LHCN-M2 (cell line): ENCODE data around the gene AOPEP. TPM values are rescaled to one million over a fixed set of nuclear protein-coding genes. Genes with fewer than 3 reads are reported as not detected.

Experiments used
- DNase-seq: peaks from one replicate; pipeline ENCODE4 v3.0.0-alpha.2; 2012; ENCODE audit warnings: low read depth
- total RNA-seq: library from RNA; depleted of rRNA; stranded (reverse); fragments of >200 nt; gene quantifications from 2 replicates; pipeline ENCODE4 v1.2.3, GENCODE V29; 2014

AOPEP gene
- total RNA-seq, 1 experiment from 2014 or later = 114 TPM

DNA sequence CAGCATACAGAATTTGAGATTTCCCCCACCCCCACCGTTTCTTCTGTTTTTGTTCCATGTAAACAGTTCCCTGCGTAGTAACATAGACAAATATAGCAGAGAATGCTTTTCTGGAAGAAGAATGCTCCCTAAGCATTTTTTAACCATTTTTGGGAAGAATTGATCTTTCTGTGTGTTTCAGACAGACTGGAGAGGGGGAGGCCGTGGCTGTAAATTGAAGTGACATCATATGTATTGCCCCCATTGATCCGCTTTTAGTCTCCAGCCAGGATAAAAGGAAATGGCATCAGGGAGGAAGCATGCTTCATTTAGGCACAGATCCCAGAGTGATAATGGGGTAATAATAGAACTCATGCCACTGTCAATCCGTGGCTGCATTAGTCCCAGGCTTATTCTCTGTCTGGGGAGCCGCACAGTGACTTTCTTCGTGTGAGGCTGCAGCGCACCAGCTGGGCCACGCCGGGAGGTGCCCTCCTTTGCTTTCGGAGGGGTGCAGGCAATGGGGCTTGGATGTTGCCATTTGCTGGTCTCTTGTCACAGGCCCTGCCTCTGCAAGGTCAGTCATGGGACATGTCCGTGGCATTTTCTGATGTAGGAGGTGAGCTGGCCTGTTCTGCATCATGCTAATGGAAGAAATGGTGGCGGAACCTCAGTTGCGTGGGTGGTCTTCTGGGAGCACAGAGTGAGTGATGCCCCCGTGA is 329.5 kb downstream of the AOPEP start:
- peak; percentile 63 for DNase-seq

DNA sequence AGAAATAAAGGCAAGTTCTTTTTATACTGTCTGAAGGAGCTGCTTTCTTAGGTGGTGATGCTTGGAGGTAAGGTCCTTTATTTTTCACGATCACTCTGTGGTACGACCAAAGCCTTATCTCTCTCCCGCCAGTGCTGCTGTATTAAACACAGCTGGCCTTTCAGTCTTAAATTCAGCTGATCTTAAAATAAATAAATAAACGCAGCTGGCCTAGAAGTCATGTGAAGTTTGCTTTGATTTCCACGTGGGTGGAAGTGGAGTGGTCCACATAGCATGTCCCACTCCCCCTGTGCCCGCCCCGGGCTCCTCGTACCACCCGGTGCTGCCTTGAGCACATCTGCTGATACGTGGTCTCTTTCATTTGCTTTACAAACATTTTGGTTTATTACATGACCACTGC is 330.6 kb downstream of the AOPEP start:
- DNase-seq = no peak

DNA sequence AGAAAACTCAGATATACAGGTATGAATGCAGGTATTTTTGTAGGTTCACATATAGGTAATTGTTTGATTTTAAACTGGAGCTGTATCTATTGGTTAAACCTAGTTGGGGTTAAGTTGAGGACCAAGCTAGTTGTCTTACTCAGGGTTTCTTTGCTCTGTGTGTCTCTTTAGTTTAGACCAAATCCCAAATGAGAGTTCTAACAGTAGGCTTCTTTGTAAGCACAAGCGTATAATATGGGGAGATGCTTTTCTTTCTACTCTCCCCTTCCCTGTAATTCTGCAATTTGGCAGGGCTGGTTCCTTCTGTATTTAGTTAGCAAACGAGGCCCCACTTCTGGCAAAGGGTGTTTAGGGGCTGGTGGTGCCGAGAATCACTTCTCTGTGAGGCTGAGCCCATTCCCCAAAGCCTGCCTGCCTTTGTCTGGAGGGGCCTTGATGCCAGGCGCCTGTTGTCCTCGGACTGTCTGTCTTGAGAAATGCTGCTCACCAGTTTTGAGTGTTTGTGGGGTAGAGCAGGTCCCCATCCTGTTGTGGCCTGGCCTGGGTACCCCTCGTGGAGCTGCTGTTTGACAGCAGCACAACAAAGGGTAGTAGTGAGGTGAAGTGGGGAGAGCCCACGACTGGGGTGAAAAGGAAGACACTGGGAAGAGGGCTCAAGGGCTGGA is 331.8 kb downstream of the AOPEP start:
- DNase-seq = no peak

DNA sequence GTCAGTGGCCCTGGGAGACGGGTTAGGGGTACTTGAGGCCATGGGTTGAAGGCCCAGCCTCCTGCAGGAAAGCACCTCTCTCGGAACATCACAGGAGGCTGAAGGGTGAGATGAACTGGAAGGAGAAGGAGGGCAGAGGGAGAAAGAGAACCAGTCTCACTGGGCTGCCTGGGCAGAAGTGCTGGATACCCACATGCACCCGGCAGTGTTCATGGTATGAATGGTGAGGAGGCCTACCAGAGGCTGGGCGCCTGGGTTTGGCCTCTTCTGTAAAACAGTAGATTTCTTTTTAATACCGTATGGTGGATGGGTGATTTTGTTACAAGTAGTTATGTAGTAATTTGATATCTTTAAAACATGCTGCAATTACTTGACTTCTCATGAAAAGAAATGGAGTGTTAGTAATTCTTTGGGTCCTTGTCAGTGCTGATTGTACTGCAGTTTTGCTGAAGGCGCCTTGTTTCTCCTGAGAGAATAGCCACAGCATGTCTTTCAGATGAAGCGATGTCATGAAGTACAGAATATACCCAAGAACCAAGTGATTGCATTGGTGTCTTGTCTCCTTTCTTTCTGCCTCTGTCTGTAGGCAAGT is 332.4 kb downstream of the AOPEP start:
- peak; percentile 36 for DNase-seq

DNA sequence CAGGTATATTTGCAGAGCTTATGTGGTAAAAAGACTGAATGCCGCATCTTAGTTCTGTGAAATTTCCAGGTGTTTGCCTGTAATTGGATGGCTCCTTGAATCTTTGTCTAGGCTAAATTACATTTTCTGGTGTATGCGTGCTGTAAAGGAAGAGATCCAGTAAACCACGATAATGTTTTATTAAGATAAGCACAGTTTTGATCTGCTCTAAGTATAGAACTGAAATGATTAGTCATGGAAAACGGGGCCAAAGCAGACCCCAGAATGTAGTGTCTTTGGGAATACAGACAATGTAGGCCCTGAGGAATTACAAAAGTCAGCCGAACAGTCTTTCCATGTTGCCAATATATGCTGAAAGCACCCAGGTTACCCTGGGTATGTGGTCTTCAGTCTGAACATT is 333.7 kb downstream of the AOPEP start:
- DNase-seq = no peak

DNA sequence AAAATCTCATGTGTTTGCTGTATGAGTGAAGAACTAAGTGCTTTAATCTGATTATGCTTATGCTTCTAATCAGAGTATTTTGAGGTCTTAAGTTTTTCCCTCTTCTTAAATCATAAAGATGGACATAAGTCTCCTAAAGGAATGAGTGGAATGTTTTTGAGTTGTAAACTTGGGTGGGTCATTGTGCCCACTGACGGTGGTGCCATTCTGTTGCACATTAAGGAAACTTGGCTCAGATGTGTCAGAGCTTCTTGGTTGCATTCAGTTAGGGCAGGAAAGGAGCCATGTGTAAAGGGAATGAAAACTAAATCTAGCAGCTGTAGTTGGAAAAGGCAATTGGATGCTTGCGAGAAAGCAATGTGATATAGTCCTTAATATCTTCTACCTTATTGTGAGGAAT is 334.4 kb downstream of the AOPEP start:
- DNase-seq = no peak

DNA sequence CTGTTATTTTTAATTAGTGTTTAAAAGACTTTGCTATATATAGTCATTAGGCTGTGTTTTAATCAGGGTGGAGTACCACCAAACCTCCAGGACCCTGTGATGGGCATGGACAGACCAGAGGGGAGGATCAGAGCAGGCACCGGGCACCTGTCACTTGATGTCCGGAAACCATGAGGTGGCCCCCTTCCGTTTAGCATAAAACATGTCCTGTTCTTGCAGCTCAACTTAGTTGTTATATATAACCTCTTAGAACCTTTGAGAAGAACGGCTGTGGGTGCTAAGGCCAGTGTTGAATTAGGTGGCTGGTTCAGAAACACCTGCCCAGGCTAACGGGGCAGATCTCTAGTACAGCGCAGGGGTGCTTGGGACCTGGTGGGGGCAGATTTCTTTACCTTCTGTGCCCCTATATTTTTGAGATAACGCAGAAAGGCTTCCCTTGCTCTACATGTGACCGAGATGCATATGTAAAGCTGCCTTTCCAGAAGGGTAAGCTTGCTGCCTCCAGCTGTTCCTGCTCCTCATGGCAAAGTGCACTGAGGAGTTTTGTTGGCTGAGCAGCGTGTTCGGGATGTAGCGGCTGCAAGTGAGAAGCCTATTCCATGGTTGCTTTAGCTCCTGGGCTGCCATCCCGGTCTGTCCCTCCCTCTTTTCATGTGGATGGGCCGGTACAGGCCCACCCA is 335.6 kb downstream of the AOPEP start:
- no peak for DNase-seq

DNA sequence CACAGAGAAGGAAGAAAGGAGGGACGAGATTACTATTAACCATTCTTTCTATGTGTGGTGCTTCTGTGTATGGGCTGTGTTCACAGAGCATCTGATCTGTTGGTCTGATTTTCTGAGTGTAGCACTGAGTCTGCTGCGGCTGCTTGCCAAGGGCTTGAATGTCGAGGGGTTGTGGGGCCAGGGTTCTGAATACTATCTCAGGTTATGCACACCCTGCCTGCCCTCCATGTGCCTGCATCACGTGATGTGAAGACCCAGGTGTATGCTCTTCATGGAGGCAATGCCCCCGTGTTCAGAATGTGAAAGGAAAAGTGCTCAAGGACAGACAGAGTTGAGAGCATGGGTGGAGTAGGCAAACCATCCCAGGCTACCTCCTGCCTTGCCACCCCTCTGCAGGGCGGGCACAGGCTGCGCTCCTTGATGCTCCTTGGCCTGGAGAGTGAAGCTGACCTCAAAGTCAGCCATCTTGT is 336.1 kb downstream of the AOPEP start:
- no peak for DNase-seq

DNA sequence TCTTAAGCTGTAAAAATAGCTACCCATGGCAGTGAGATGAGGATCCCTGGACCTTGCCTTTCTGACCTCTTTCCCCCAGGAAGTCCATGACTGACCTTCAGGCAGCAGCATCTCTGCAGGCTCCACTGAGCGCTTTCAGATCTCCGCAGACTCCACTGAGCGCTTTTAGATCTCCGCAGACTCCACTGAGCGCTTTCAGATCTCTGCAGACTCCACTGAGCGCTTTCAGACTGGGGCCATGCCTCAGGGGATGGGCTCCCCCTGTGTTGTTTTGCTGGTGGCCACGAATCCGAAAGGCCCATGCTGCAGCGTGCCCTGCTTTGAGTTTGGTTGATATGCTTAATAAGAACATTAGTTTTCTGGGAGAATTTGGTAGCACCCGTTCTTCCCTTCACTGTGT is 336.8 kb downstream of the AOPEP start:
- DNase-seq = no peak

DNA sequence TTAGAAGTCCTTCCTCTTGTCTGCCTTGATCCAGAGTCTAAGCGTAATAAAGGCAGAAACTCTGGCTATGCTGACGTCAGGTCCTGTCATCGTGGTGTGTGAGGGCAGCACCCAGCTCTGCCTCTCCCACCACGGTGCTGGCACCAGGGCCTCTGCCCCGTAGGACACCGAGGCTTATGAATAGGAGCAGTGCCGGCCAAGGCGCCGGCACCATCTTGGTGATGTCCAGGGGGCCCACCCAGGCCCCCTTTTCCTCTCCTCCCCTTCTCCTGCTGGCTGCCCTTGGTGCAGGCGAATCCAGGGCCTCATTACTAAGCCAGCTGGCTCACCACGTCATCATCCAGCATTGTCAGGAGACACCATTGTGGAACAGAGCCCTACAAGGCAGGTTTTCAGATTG is 338.7 kb downstream of the AOPEP start:
- DNase-seq = peak; percentile 44

DNA sequence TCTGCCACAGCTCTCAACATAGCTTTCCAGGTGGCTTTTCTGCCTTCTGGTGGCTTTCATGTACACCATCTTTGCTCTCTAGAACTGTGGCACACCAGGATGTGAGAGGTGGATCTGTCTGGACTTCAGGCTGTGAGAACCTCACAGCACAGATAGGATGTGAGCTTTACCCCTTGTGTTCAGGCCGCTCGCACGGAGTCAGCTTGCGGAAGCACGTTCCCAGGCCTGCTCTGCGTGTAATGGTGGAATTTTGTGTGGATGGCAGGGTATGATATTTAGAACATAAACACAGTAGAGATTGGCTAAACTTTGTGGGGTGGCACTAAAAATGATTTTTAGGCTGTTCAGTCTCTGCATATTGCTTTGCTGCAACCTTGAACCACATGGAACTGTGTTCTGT is 340.6 kb downstream of the AOPEP start:
- DNase-seq = no peak

DNA sequence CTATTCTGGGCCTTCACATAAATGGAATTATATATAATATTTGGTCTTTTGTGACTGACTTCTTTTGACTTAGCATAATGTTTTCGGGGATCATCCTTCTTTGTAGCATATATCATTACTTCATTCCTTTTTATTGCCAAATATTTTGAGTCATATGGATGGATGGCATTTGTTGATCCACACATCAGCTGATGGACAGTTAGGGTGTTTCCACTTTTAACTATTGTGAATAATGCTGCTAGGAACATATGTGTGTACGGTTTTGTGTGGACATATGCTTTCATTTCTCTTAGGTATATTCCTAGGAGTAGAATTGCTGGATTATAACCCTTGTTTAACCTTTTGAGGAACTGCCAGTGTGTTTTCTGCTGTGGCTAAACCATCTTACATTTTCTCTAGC is 341.4 kb downstream of the AOPEP start:
- DNase-seq = no peak

DNA sequence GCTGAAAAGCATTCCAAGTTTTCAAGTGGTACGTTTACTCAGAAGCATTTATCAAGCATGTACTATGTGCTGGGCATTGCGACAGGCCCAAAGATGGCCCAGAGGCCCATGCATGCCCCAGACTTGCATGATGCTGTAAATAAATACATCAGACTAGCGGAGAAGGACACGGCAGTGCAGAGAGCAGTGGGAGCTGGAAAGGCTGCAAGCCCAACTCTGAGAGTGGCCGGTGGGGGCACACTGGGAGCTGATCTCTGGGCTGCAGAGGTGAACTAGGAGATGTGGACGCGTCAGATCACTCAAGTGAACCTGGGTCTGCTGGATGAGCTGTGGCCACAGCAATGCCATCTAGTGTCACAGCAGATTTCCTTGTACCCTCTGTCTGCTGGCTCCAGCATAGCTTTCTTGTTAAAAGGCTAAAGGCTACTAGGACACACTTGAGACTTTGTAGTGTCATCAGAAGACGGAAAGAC is 344.1 kb downstream of the AOPEP start:
- DNase-seq = no peak

DNA sequence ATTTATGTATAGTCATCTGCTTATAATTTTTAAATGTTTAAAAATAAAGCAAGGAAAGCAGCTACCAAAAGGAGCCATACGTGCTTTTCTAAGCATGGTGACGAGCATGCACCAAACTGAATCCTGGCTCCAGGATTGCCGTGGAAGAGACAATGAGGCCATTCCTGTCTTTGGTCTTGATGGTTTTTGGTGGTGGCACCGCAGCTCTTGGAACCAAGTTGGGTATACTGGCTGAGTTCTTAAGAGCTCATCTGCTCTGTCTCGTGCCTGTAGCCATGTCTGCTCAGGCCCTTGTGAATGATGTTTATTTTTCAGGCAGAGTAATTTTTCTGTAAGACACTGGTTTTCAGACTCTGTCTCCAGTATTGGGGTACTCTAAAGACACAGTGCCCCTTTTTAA is 345.0 kb downstream of the AOPEP start:
- no peak for DNase-seq

DNA sequence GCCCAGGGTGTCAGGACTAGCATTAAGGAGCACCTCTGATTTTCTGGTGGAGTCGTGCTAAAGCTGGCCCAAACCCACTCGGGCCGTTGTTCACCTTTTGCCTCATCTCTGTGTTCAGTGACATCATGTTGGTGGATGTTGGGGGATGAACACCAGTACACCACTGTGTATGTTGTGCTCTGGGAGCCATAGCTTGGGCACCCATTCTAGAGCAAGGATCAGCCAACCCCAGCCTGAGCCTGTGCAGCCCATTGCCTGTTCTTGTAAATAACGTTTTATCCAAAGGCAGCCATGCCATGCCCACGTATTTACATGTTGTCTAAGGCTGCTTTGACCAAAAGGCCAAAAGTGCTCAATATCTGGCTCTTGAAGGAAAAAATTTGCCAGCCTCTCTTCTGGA is 345.4 kb downstream of the AOPEP start:
- DNase-seq = no peak

DNA sequence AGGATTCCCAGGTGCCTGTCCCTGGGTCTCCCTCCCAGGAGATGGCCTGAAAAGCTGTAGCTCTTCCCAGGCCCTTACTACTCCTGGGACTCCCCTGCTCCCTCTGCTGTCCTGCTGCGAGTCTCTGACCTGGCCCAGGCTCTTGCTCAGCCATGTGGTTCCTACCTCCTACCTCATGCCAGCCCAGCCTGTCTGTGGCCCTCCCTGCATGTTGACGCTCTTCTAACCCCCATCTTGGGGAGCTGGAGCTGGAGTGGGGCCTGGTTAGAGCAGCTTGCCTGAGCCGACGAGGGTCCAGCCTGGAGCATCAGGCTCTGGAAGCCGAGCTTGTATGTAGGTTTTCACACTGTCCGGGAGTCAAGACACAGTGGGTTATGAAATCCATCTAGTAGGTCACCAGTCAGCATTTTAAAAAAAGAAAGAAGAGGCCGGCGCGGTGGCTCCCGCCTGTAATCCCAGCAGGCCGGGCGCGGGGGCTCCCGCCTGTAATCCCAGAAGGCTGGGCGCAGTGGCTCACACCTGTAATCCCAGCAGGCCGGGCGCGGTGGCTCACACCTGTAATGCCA is 346.6 kb downstream of the AOPEP start:
- DNase-seq = no peak

DNA sequence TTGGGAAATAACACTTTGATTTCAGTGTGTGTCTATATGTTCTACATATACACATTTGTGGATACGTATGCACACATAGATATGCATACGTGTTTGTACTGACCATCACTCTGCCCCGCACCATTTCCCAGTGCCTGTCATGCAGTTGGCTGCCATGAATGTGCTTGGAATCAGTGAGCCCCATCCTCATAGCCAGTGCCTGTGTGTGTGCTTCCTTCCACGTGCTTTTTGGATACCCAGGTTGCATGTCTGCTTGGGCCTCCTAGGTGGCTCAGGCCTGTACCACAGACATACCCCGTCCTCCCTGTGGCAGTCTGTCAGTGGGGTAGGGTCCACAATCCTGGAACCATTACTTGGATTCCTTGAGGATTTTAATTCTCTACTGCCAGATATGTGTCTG is 347.4 kb downstream of the AOPEP start:
- no peak for DNase-seq

DNA sequence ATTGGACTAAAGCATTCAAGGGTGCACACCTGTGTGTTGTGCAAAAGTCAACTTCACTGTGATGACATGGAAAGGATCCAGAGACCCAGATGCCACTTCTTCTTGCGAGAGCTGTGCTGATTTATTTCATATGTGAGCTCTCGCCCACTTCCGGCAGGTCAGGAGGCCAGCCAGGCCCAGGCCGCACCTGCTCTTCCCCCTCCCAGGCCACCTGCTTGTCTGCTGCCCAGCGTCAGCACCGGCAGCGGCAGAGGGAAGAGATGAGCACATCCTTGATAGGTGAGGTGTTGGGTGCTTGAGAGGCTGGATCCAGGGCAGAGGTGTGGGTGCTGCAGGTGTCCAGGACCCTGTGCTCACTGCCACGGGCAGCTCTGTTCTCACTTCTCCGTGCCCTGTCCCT is 348.1 kb downstream of the AOPEP start:
- no peak for DNase-seq

DNA sequence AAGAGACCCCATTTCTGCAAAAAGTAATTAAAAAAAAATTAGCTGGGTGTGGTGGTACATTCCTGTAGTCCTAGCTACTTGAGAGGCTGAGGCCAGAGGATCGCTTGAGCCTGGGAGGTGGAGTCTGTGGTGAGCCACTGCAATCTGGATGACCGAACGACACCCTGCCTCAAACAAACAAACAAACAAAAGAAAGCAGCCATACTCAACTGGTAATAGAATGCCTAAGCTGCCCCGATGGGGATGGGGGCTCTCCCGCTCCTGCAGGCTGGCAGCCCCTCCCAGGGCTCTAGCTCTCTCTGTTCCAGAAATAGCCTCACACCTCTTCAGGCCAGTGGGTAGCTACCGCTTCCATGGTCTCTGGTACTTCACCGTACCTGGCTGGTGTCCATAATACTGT is 349.2 kb downstream of the AOPEP start:
- DNase-seq = no peak

DNA sequence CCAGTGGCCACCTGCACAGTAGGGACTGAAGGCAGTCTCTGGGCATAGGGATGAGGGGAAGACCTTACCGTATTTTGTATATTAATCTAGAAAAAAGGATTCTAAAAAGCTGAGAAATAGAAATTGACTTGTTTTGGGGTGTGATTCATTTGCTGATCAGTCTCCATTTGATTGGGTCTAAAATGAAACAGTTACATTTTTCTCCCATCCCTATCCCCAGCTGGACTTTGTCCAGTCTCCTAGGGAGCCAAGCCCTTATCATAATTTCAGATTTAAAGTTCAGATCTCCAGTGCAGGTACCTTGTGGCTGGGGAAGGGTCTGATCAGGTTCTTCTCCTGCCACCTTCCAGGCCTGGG is 350.2 kb downstream of the AOPEP start:
- no peak for DNase-seq

DNA sequence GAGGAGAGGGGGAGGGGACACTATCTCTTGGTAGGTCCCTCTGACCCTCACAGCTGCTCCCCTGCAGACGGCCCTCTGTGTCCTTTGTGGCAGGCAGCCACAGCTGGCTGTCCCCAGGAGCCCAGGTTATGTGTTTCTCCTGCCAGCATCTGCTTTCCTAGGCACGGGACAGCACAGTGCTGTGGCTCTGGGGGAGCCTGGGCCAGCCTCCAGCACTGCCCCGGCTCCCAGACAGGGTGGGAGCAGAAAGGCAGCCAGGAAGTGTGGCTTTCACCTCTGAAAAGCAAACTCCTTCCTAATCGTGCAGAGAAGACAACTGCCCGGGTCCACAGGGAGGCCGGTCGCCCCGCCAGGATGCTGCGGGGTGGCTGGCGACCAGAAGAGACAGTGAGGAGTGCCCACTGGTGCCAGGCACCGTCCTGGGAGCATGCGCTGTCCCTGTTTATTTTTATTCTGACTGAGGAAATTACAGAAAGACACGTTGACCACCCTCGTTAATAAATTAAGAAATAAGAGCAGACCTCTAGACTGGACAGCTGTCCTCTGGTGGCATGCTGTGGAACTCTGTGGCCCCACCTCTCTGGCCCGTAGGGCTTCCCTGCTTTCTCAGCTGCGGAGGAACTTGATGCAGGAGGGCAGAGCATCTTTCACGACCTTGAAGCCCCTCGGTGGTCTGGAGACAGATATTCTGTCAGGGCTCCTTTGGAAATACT is 350.7 kb downstream of the AOPEP start:
- no peak for DNase-seq
